GM23338 (cell line): Measurements from ENCODE around the gene DCDC1. TPM values are rescaled to one million over a fixed set of nuclear protein-coding genes. Genes with fewer than 3 reads are reported as not detected.

Experiments
- ATAC-seq: fragments of 200-7000 bp; cut with Tn5 transposase; 3 replicates; pipeline ENCODE4 v1.9.1; 2020
- DNase-seq: peaks from one replicate; pipeline ENCODE4 v3.0.0-alpha.2; 2015; ENCODE audit warnings: low spot score
- H2AFZ ChIP-seq: fragments of 200-600 bp; sonication (generic); 2 replicates; pipeline ENCODE4 v1.8.0; 2016; ENCODE audit warnings: antibody characterized with exemption, mild to moderate bottlenecking, moderate library complexity
- H3F3A ChIP-seq: fragments of 200-600 bp; sonication (generic); replicated peaks from 2 replicates; pipeline ENCODE4 v1.8.0; 2017; ENCODE audit warnings: antibody characterized with exemption, mixed run types, low read depth
- H3K27ac ChIP-seq: fragments of 200-600 bp; sonication (generic); 2 replicates; pipeline ENCODE4 v1.6.1; 2016; ENCODE audit warnings: low read depth
- H3K27me3 ChIP-seq: fragments of 200-600 bp; sonication (generic); 2 replicates; pipeline ENCODE4 v1.8.0; 2016; ENCODE audit warnings: mild to moderate bottlenecking, mixed run types, moderate library complexity; ENCODE audit not compliant: insufficient read depth
- H3K36me3 ChIP-seq: fragments of 200-600 bp; sonication (generic); 2 replicates; pipeline ENCODE4 v1.8.0; 2016; ENCODE audit warnings: mild to moderate bottlenecking; ENCODE audit not compliant: insufficient read depth
- H3K4me1 ChIP-seq: fragments of 200-600 bp; sonication (generic); 2 replicates; pipeline ENCODE4 v1.8.0; 2016; ENCODE audit warnings: mild to moderate bottlenecking, moderate library complexity; ENCODE audit not compliant: insufficient read depth
- H3K4me2 ChIP-seq: fragments of 200-600 bp; sonication (generic); 2 replicates; pipeline ENCODE4 v1.7.1; 2017; ENCODE audit warnings: mixed run types
- H3K4me3 ChIP-seq: fragments of 200-600 bp; sonication (generic); 2 replicates; pipeline ENCODE4 v1.6.1; 2016; ENCODE audit warnings: mixed run types
- H3K79me2 ChIP-seq: fragments of 200-600 bp; sonication (generic); replicated peaks from 2 replicates; pipeline ENCODE4 v1.8.0; 2017; ENCODE audit warnings: mild to moderate bottlenecking; ENCODE audit not compliant: insufficient read depth
- H3K9me2 ChIP-seq: fragments of 200-600 bp; sonication (generic); 2 replicates; pipeline ENCODE4 v1.8.0; 2017; ENCODE audit not compliant: insufficient read depth
- H4K20me1 ChIP-seq: fragments of 200-600 bp; sonication (generic); replicated peaks from 2 replicates; pipeline ENCODE4 v1.8.0; 2017; ENCODE audit warnings: mild to moderate bottlenecking; ENCODE audit not compliant: insufficient read depth
- H3K27ac Mint-ChIP-seq: 2 replicates; pipeline ENCODE4 v1.8.0; 2020; ENCODE audit warnings: inconsistent platforms, mild to moderate bottlenecking, moderate library complexity, mixed read lengths
- H3K27me3 Mint-ChIP-seq: 3 replicates; pipeline ENCODE4 v1.8.0; 2022; ENCODE audit warnings: low read depth, mild to moderate bottlenecking, moderate library complexity, mixed read lengths, inconsistent platforms; ENCODE audit not compliant: insufficient read depth, poor library complexity
- H3K36me3 Mint-ChIP-seq: 3 replicates; pipeline ENCODE4 v1.8.0; 2021; ENCODE audit warnings: low read depth, mild to moderate bottlenecking, inconsistent platforms, moderate library complexity, mixed read lengths
- H3K4me1 Mint-ChIP-seq: 3 replicates; pipeline ENCODE4 v1.8.0; 2020; ENCODE audit warnings: mild to moderate bottlenecking, inconsistent platforms, mixed read lengths
- H3K4me3 Mint-ChIP-seq: 3 replicates; pipeline ENCODE4 v1.8.0; 2021; ENCODE audit warnings: moderate library complexity, mild to moderate bottlenecking, inconsistent platforms, mixed read lengths
- H3K9me3 Mint-ChIP-seq: 3 replicates; pipeline ENCODE4 v1.8.0; 2020; ENCODE audit warnings: moderate library complexity, mild to moderate bottlenecking, inconsistent platforms, mixed read lengths
- CREB1 ChIP-seq: fragments of 250-450 bp; sonication (Bioruptor Pico); IDR thresholded peaks from 2 replicates; pipeline ENCODE4 v1.5.0; 2020; ENCODE audit warnings: low read depth, mild to moderate bottlenecking, moderate library complexity
- CTCF ChIP-seq, 2 experiments: fragments of 200-600 bp in 1 of 2; sonication (generic) in 1 of 2; conservative IDR thresholded peaks; 2 replicates each; pipeline versions ENCODE4 v1.5.1 to v1.6.1; 2016 to 2017; ENCODE audit warnings: antibody characterized with exemption in 2 of 2, low read depth in 2 of 2, mild to moderate bottlenecking in 2 of 2, moderate library complexity in 1 of 2
- ETS1 ChIP-seq: IDR thresholded peaks from 2 replicates; pipeline ENCODE4 v1.6.1; 2016; ENCODE audit warnings: antibody characterized with exemption
- EZH2 ChIP-seq: fragments of 200-600 bp; sonication (generic); IDR thresholded peaks from one replicate; pipeline ENCODE4 v1.8.0; 2017; ENCODE audit warnings: antibody characterized with exemption, mild to moderate bottlenecking, low read depth; ENCODE audit not compliant: unreplicated experiment
- EZH2phosphoT487 ChIP-seq: fragments of 200-600 bp; sonication (generic); IDR thresholded peaks from one replicate; pipeline ENCODE4 v1.8.1; 2018; ENCODE audit warnings: antibody characterized with exemption; ENCODE audit not compliant: unreplicated experiment
- REST ChIP-seq: IDR thresholded peaks from one replicate; pipeline ENCODE4 v1.6.1; 2018; ENCODE audit warnings: antibody characterized with exemption; ENCODE audit not compliant: unreplicated experiment
- ZNF114 ChIP-seq: fragments of 250-450 bp; sonication (Bioruptor Pico); IDR thresholded peaks from 2 replicates; pipeline ENCODE4 v1.5.0; 2020; ENCODE audit warnings: mild to moderate bottlenecking, moderate library complexity
- ZNF331 ChIP-seq: fragments of 250-450 bp; sonication (Bioruptor Pico); IDR thresholded peaks from 2 replicates; pipeline ENCODE4 v1.5.0; 2020; ENCODE audit warnings: low read depth, mild to moderate bottlenecking, moderate library complexity
- ZNF462 ChIP-seq: fragments of 250-450 bp; sonication (Bioruptor Pico); IDR thresholded peaks from 2 replicates; pipeline ENCODE4 v1.5.0; 2020; ENCODE audit warnings: mild to moderate bottlenecking, moderate library complexity
- polyA plus RNA-seq: library from polyadenylated mRNA; unstranded; fragments of >200 nt; fragmentation: Nextera tagmentation; extraction: Ambion mirVana; gene quantifications from 2 replicates; pipeline ENCODE4 v1.2.1, GENCODE V29; 2016
- total RNA-seq: library from RNA; depleted of rRNA; stranded (reverse); fragments of >200 nt; shearing (Covaris generic); gene quantifications from 2 replicates; pipeline ENCODE4 v1.2.3, GENCODE V29; 2014

Gene DCDC1
- total and polyA plus RNA-seq, 2 experiments from 2014 or later: 0.56 to 0.58 TPM

- Histone ChIP-seq H3K4me3 (no peak overlapping the region), H4K20me1 (no peaks in the 10 kb centered on the region), H3K4me1 (peaks cover 32% of the 10 kb centered on the region), H2AFZ (no peak overlapping the region), H3K27ac (no peak overlapping the region), H3K27me3 (no peaks in the 10 kb centered on the region), H3F3A (no peaks in the 10 kb centered on the region), H3K79me2 (no peaks in the 10 kb centered on the region), H3K9me2 (no peaks in the 10 kb centered on the region), H3K36me3 (no peaks in the 10 kb centered on the region), H3K4me2 (peak overlapping the region; percentile 37; the same call in 1 of the 2 replicates)
- no peak for DNase-seq
- H3K9me3 Mint-ChIP-seq: no peaks in the 10 kb centered on the region
- no peaks in the 10 kb centered on the region for H3K27me3 Mint-ChIP-seq
- H3K4me3 Mint-ChIP-seq: no peak overlapping the region
- no peak overlapping the region; the same call in 1 of the 2 replicates for H3K27ac Mint-ChIP-seq
- peaks cover 31% of the 10 kb centered on the region for H3K4me1 Mint-ChIP-seq
- no peak for TF ChIP-seq ZNF331
- TF ChIP-seq EZH2: no peak
- TF ChIP-seq ETS1: no peak
- no peak for TF ChIP-seq CTCF (conservative IDR thresholded peaks at IDR 0.05; ENCODE audit: low read depth in 2 of 2)
- TF ChIP-seq REST: no peak
- no peak for TF ChIP-seq ZNF114 (CRISPR knock-in tag)
- no peak for TF ChIP-seq CREB1
- TF ChIP-seq ZNF462 (CRISPR knock-in tag): no peak
- TF ChIP-seq EZH2phosphoT487: no peak
- no peaks in the 10 kb centered on the region for H3K36me3 Mint-ChIP-seq
- no peak for ATAC-seq
Observed at GRCh38 chr11:30860146-30860545, 509.4 kb downstream of the DCDC1 start.
